Esophagus (tissue), 2 donors: ENCODE measurements around the gene INPP4B. TPM values are rescaled to one million over a fixed set of nuclear protein-coding genes. Genes with fewer than 3 reads are reported as not detected.

Experiments
- H3K27ac ChIP-seq, 2 donors: one replicate each; pipeline ENCODE4 v1.5.1; 2013; ENCODE audit warnings: low read depth in 2 of 2, mild to moderate bottlenecking in 2 of 2, inconsistent platforms in 1 of 2, low read length in 1 of 2, moderate library complexity in 1 of 2
- H3K27me3 ChIP-seq, 2 donors: one replicate each; pipeline ENCODE4 v1.6.1; 2013; ENCODE audit warnings: low read length in 2 of 2, control low read depth in 1 of 2, mild to moderate bottlenecking in 1 of 2; ENCODE audit not compliant: insufficient read depth in 2 of 2, control insufficient read depth in 1 of 2
- H3K36me3 ChIP-seq, 2 donors: one replicate each; pipeline ENCODE4 v1.6.1; 2013; ENCODE audit warnings: low read length in 1 of 2; ENCODE audit not compliant: control insufficient read depth in 2 of 2, insufficient read depth in 2 of 2
- H3K4me1 ChIP-seq, 2 donors: one replicate each; pipeline ENCODE4 v1.6.1; 2013; ENCODE audit warnings: low read length in 1 of 2; ENCODE audit not compliant: control insufficient read depth in 2 of 2, insufficient read depth in 2 of 2
- H3K4me3 ChIP-seq, 2 donors: one replicate each; pipeline ENCODE4 v1.5.1; 2013; ENCODE audit warnings: low read length in 2 of 2, mild to moderate bottlenecking in 2 of 2, low read depth in 1 of 2, moderate library complexity in 1 of 2
- H3K9me3 ChIP-seq, 2 donors: one replicate each; pipeline ENCODE4 v1.6.1; 2013; ENCODE audit warnings: mild to moderate bottlenecking in 2 of 2, low read depth in 1 of 2, low read length in 1 of 2, moderate library complexity in 1 of 2; ENCODE audit not compliant: control insufficient read depth in 2 of 2, insufficient read depth in 1 of 2
- WGBS, 2 donors: extraction: QIAGEN DNeasy Blood & Tissue Kit; methylation state at CpG; one replicate each; pipeline ENCODE4 v1.1.7; 2013; 5-methylcytosine and 5-hydroxymethylcytosine counted together
- polyA plus RNA-seq, 2 donors: library from polyadenylated mRNA; stranded (reverse); fragments of 200-250 nt; gene quantifications; one replicate each; pipeline ENCODE4 v1.2.3, GENCODE V29; 2013
- donor health status: healthy with polysubstance abuse.
- donor health status: Bipolar disorder and iron deficiency.

The INPP4B gene
- polyA plus RNA-seq, 2 donors: 2.5 to 4.4 TPM

DNA sequence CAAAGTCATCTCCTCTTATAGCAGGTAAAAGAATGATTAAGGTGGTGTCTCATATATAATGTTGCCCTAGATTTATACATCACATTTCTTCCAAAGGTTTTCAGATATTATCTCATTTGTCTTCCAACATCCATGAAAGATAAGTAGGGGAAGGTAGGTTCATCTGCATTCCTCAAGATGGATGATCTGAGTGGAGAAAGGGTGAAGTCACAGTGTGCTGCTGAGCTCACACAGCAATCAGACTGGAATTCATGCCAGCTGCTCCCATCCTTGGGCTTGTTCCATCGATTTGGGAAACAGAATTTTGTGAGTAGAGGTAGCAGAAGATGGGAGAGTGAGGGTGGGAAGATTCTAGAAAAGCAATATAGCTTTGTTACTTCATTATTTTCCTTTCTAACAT, 482.4 kb downstream of the INPP4B start:
- Histone ChIP-seq H3K4me1 (no peaks in the 10 kb centered on the region), H3K27ac (no peak overlapping the region), H3K9me3 (no peaks in the 10 kb centered on the region), H3K36me3 (no peaks in the 10 kb centered on the region), H3K4me3 (no peak overlapping the region), H3K27me3 (no peaks in the 10 kb centered on the region)
- WGBS, 2 donors: 74 to 84% methylated on average over 1 of the region's 1 CpG

DNA sequence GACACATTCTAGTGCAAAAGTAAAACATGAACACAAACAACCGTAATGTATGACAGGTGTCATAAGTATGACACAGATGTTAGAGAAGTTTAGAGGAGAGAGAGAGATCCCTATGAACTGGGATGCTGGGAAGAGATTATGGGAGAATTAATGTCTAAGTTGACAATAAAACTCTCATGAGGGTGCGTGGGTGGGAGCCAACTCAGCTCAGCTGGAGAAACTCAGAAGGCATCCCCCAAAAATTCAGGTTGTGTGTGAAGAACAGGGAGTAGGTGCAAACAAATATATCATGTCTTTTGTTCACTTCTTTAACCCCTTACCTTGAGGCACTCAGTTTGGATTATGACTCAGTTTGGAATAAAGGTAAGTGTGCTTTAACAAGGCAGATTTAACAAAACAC, 484.1 kb downstream of the INPP4B start:
- H3K27me3 ChIP-seq: no peaks in the 10 kb centered on the region
- no peak overlapping the region for H3K4me3 ChIP-seq
- no peak overlapping the region for H3K27ac ChIP-seq
- no peaks in the 10 kb centered on the region for H3K36me3 ChIP-seq
- no peaks in the 10 kb centered on the region for H3K9me3 ChIP-seq
- H3K4me1 ChIP-seq: no peaks in the 10 kb centered on the region
- WGBS, 2 donors: 92 to 96% methylated on average over 2 of the region's 2 CpGs

- Histone ChIP-seq H3K36me3 (no peaks in the 10 kb centered on the region), H3K9me3 (no peaks in the 10 kb centered on the region), H3K27me3 (no peaks in the 10 kb centered on the region), H3K27ac (no peak overlapping the region), H3K4me3 (no peak overlapping the region), H3K4me1 (no peaks in the 10 kb centered on the region)
- WGBS, 2 donors: 90 to 92% methylated on average over 1 of the region's 1 CpG
Observed at GRCh38 chr4:142360657-142361056, 485.4 kb downstream of the INPP4B start.

DNA sequence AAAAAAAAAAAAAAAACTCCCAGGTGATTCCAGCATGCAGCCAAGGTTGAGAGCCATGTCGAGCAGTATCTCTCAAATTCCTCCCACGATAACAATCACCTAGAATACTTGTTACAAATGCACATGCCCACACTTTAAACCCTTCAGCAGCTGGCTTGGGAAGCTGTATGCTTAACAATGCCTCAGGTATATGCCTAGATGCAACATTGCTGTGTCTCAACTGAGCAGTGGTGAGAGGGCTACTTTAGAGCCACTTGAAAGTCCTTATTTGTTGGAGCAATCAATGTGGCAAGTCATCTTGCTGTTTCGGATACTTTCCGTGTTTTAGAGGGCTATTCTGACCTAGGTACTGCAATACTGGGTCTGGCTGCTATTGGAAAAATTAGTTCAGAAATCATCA, 487.4 kb downstream of the INPP4B start:
- Histone ChIP-seq H3K27me3 (no peaks in the 10 kb centered on the region), H3K9me3 (no peaks in the 10 kb centered on the region), H3K36me3 (no peaks in the 10 kb centered on the region), H3K27ac (no peak overlapping the region), H3K4me1 (no peaks in the 10 kb centered on the region), H3K4me3 (no peak overlapping the region)
- WGBS, 2 donors: 84 to 91% methylated on average over 4 of the region's 4 CpGs

- H3K27me3 ChIP-seq: no peaks in the 10 kb centered on the region
- H3K4me3 ChIP-seq: no peak overlapping the region
- no peaks in the 10 kb centered on the region for H3K4me1 ChIP-seq
- WGBS, 2 donors: 94 to 95% methylated on average over 1 of the region's 1 CpG
- no peaks in the 10 kb centered on the region for H3K9me3 ChIP-seq
- no peak overlapping the region for H3K27ac ChIP-seq
- H3K36me3 ChIP-seq: no peaks in the 10 kb centered on the region
Observed at GRCh38 chr4:142356801-142357200, 489.3 kb downstream of the INPP4B start.

DNA sequence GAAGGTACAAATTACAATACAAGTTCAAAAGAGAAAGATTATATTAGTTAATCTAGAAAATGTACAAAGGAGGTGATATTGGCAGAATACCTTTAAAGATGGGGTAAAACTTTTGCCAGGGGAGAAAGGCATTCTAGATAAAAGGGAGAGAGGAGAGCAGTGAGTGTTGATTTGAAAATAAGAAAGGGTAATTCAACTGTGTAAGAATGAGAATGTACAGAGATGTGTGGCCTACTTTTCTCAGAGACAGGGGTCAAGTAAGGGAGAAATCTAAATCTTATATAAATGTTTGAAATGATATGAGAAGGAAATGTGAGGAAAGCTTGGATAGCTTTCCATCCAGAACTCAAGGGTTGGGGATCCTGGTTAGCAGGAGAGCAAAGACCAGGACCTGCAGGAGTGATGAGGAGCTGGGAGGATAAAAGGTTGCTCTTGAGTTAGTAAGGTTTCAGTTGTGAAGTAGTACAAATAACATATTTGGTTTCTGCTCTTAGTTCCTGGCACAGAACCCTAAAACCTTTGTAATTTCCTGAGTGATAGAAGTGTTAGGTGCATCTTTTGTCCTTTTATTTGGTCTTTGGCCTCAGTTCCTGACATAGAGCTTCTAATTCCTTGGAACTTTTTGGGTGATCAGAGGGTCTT, 489.9 kb downstream of the INPP4B start:
- no peak overlapping the region for H3K4me3 ChIP-seq
- no peaks in the 10 kb centered on the region for H3K9me3 ChIP-seq
- no peak overlapping the region for H3K27ac ChIP-seq
- H3K27me3 ChIP-seq: no peaks in the 10 kb centered on the region
- no peaks in the 10 kb centered on the region for H3K36me3 ChIP-seq
- no peaks in the 10 kb centered on the region for H3K4me1 ChIP-seq

DNA sequence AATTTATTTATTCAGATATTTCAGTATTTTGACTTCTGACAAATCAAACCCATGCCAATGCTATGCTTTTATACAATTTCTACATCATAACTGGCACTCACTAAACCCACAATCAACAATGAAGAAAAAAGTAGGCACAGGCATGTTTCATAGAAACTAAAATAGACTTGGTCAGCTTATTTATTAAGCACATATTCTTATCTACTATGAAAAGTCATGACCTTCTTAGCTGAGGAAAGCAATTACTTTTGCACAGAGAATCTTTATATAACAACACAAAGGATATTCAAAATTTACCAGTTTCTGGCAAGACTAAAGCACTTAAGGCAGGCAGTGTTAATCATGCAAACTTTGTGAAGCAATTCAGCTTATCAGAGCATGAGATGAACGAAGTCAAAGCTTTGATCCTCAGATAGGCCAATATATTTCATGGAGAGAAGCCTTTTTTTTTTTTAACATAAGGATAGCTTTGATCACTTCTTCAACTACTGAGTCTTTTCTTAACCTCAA, 490.6 kb downstream of the INPP4B start:
- H3K4me1 ChIP-seq: no peaks in the 10 kb centered on the region
- H3K36me3 ChIP-seq: no peaks in the 10 kb centered on the region
- no peaks in the 10 kb centered on the region for H3K9me3 ChIP-seq
- no peaks in the 10 kb centered on the region for H3K27me3 ChIP-seq
- 44 to 60% methylated on average over 1 of the region's 1 CpG for WGBS, 2 donors
- H3K4me3 ChIP-seq: no peak overlapping the region
- no peak overlapping the region for H3K27ac ChIP-seq

DNA sequence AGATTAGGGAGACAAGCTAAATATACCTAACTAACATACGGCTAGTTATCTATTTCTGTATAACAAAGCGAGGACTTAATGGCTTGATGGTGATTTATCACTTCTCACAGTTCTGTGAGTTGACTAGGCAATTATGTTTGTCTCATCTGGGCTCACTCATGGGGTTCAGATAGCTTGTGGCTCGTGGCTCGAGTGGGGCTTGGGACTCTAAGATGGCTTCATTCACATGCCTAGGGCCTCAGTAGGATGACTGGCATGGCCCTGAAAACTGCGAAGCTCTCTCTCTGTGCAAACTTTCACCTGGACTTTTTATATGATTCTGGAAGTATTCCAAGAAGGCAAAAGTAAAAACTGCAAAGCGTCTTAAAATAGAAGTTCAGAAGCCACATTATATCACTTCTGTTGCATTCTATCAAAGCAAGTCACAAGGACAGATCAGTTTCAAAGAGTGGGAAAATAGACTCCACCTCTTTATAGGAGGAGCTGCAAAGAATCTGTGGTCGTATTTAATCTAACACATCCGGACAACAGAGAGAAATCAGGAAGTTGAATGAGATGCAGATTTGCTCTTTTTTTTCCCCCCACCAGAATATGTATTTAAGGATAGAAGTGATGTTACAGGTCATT, 491.2 kb downstream of the INPP4B start:
- H3K27me3 ChIP-seq: no peaks in the 10 kb centered on the region
- H3K4me1 ChIP-seq: no peaks in the 10 kb centered on the region
- no peaks in the 10 kb centered on the region for H3K36me3 ChIP-seq
- no peak overlapping the region for H3K27ac ChIP-seq
- H3K9me3 ChIP-seq: no peaks in the 10 kb centered on the region
- H3K4me3 ChIP-seq: no peak overlapping the region
- 61 to 76% methylated on average over 8 of the region's 8 CpGs for WGBS, 2 donors

GRCh38 chr4:142354041-142354440, 492.1 kb downstream of the INPP4B start:
- Histone ChIP-seq H3K27ac (no peak overlapping the region), H3K9me3 (no peaks in the 10 kb centered on the region), H3K4me3 (no peak overlapping the region), H3K4me1 (no peaks in the 10 kb centered on the region), H3K27me3 (no peaks in the 10 kb centered on the region), H3K36me3 (no peaks in the 10 kb centered on the region)
- WGBS, 2 donors: 84 to 93% methylated on average over 3 of the region's 3 CpGs

DNA sequence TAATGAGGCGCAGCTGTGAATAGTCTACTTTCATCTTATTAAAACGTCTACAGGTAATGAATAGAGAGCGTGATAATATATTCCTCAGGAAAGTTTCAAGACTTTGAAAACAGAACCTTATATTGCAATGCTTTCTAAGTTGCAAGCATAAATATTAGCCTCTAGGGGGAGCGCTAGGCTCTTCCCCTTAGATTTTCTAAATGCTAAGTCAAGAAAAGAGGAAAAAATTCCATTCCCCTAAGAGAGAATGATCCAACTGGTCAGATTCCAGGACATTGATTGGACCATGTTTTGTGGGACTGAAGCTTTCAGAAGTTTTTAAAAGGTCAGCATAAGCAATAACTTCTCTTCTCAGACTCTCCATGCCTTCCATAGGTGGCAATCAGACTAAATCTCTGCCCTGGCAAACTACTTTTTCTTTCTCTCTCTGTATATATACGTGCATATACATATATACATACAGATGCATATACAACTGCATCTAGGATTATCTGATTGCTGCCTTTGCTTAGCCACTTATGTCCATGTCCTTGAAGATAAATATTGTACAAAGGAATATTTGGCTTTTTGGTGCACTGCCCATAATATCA, 492.9 kb downstream of the INPP4B start:
- Histone ChIP-seq H3K27me3 (no peaks in the 10 kb centered on the region), H3K4me3 (no peak overlapping the region), H3K9me3 (no peaks in the 10 kb centered on the region), H3K27ac (no peak overlapping the region), H3K4me1 (no peaks in the 10 kb centered on the region), H3K36me3 (no peaks in the 10 kb centered on the region)
- WGBS, 2 donors: 18 to 20% methylated on average over 5 of the region's 5 CpGs
